Measurements from ENCODE around the gene EEF2K. TPM values are rescaled to one million over a fixed set of nuclear protein-coding genes. Genes with fewer than 3 reads are reported as not detected.
"Not testable (repeated sequence)": the region's sequence is repeated elsewhere in the genome, so short reads cannot be mapped to it uniquely, and the experiment has no call there.

Gene EEF2K
- total RNA-seq, 4 donors from 2014 or later, result 14.7 to 59.9 (median 26.4) TPM

- ATAC-seq (ENCODE audit: low FRiP score) (no peak), DNase-seq (ENCODE audit: low spot score) (no peak)
- TF ChIP-seq CTCF (IDR thresholded peaks at IDR 0.05), result no peak
These were observed 11.2 kb upstream of the EEF2K start for GRCh38 chr16:22194707-22195444.

- DNase-seq (ENCODE audit: low spot score), result no peak
- no peak for TF ChIP-seq CTCF (IDR thresholded peaks at IDR 0.05)
- no peak for ATAC-seq (ENCODE audit: low FRiP score)
These were observed 10.7 kb upstream of the EEF2K start for GRCh38 chr16:22195445-22195694.

- ATAC-seq (ENCODE audit: low FRiP score), result peak; percentile 57
- peak in 2 of 3 donors; percentile 38 to 44 for TF ChIP-seq CTCF (IDR thresholded peaks at IDR 0.05)
These were observed 10.2 kb upstream of the EEF2K start for GRCh38 chr16:22195695-22196558.

GRCh38 chr16:22196559-22197168 lies 9.4 kb upstream of the EEF2K start:
- not testable (repeated sequence) for DNase-seq (ENCODE audit: low spot score); ATAC-seq (ENCODE audit: low FRiP score)

More at GRCh38 chr16:22195695-22196558, 10.2 kb upstream of the EEF2K start:
- peak; percentile 87 for DNase-seq (ENCODE audit: low spot score)

GRCh38 chr16:22198547-22199293 lies 7.4 kb upstream of the EEF2K start:
- DNase-seq (ENCODE audit: low spot score) (no peak), ATAC-seq (ENCODE audit: low FRiP score) (no peak)
- no peak for TF ChIP-seq CTCF (IDR thresholded peaks at IDR 0.05)

- DNase-seq (ENCODE audit: low spot score) (no peak), ATAC-seq (ENCODE audit: low FRiP score) (no peak)
- TF ChIP-seq CTCF (IDR thresholded peaks at IDR 0.05), result no peak
These were observed 3.8 kb upstream of the EEF2K start for GRCh38 chr16:22202261-22202637.

GRCh38 chr16:22203091-22203490 lies 3.0 kb upstream of the EEF2K start:
- DNase-seq (ENCODE audit: low spot score) (no peak), ATAC-seq (ENCODE audit: low FRiP score) (no peak)
- no peak for TF ChIP-seq CTCF (IDR thresholded peaks at IDR 0.05)
